Astrocyte (in vitro differentiated cells and primary cell): ENCODE measurements around the gene SORT1.

Experiments used
- EZH2 ChIP-seq: IDR thresholded peaks from 2 replicates; pipeline ENCODE4 v1.6.1; 2012; ENCODE audit warnings: mild to moderate bottlenecking, low read length, inconsistent platforms; ENCODE audit not compliant: insufficient read depth
- TF ChIP-seq, protein P1 (sequence below): IDR thresholded peaks from 2 replicates; pipeline ENCODE4 v1.5.1; 2011; ENCODE audit warnings: low read depth, mild to moderate bottlenecking, inconsistent platforms, low read length, moderate library complexity; ENCODE audit not compliant: insufficient read depth

DNA sequence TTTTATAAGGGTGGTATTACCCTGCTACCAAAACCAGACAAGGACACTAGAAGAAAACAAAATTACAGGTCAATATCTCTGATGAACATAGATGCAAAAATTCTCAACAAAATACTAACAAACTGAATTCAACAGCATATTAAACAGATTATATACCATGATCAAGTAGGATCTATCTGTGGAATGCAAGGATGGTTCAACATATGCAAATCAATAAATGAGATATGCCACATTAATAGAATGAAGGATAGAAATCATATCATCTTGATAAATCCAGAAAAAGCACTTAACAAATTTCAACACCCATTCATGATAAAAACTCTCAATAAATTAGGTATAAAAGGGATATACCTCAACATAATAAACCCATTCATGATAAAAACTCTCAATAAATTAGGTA lies 66.6 kb downstream of the SORT1 start:
- TF ChIP-seq, protein P1, sequence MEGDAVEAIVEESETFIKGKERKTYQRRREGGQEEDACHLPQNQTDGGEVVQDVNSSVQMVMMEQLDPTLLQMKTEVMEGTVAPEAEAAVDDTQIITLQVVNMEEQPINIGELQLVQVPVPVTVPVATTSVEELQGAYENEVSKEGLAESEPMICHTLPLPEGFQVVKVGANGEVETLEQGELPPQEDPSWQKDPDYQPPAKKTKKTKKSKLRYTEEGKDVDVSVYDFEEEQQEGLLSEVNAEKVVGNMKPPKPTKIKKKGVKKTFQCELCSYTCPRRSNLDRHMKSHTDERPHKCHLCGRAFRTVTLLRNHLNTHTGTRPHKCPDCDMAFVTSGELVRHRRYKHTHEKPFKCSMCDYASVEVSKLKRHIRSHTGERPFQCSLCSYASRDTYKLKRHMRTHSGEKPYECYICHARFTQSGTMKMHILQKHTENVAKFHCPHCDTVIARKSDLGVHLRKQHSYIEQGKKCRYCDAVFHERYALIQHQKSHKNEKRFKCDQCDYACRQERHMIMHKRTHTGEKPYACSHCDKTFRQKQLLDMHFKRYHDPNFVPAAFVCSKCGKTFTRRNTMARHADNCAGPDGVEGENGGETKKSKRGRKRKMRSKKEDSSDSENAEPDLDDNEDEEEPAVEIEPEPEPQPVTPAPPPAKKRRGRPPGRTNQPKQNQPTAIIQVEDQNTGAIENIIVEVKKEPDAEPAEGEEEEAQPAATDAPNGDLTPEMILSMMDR = no peak
- TF ChIP-seq EZH2 = no peak
